IPS-18a (cell line): Measurements from ENCODE around the gene LDHAL6B.

Experiments used
- H3K27ac ChIP-seq: one replicate; pipeline ENCODE4 v1.5.1; 2013; ENCODE audit warnings: low read length
- H3K27me3 ChIP-seq: one replicate; pipeline ENCODE4 v1.6.1; 2013; ENCODE audit warnings: mild to moderate bottlenecking, low read length; ENCODE audit not compliant: control insufficient read depth, insufficient read depth
- H3K36me3 ChIP-seq: one replicate; pipeline ENCODE4 v1.6.1; 2013; ENCODE audit warnings: low read depth, low read length; ENCODE audit not compliant: control insufficient read depth
- H3K4me1 ChIP-seq: one replicate; pipeline ENCODE4 v1.6.1; 2013; ENCODE audit warnings: low read depth, low read length; ENCODE audit not compliant: control insufficient read depth
- H3K4me3 ChIP-seq: one replicate; pipeline ENCODE4 v1.5.1; 2013; ENCODE audit warnings: low read length
- H3K9ac ChIP-seq: one replicate; pipeline ENCODE4 v1.6.1; 2013; ENCODE audit warnings: mild to moderate bottlenecking, low read length, moderate library complexity
- H3K9me3 ChIP-seq: one replicate; pipeline ENCODE4 v1.6.1; 2013; ENCODE audit warnings: low read depth, low read length; ENCODE audit not compliant: control insufficient read depth

LDHAL6B gene

GRCh38 chr15:59222906-59223550, 16.4 kb downstream of the LDHAL6B start:
- H3K4me1 ChIP-seq, result no peaks in the 10 kb centered on the region
- H3K27me3 ChIP-seq, result no peaks in the 10 kb centered on the region
- no peak overlapping the region for H3K27ac ChIP-seq
- peaks cover 39% of the 10 kb centered on the region for H3K36me3 ChIP-seq
- no peaks in the 10 kb centered on the region for H3K9me3 ChIP-seq
- H3K4me3 ChIP-seq, result no peak overlapping the region
- H3K9ac ChIP-seq, result no peak overlapping the region

- Histone ChIP-seq H3K4me1 (no peaks in the 10 kb centered on the region), H3K36me3 (peaks cover 38% of the 10 kb centered on the region), H3K4me3 (no peak overlapping the region), H3K9ac (no peak overlapping the region), H3K27ac (no peak overlapping the region), H3K9me3 (no peaks in the 10 kb centered on the region), H3K27me3 (no peaks in the 10 kb centered on the region)
These were observed 17.1 kb downstream of the LDHAL6B start for GRCh38 chr15:59223736-59224135.

GRCh38 chr15:59224474-59224873, 17.8 kb downstream of the LDHAL6B start:
- H3K27ac ChIP-seq, result no peak overlapping the region
- H3K4me1 ChIP-seq, result no peaks in the 10 kb centered on the region
- H3K27me3 ChIP-seq, result no peaks in the 10 kb centered on the region
- no peak overlapping the region for H3K4me3 ChIP-seq
- no peak overlapping the region for H3K9ac ChIP-seq
- no peaks in the 10 kb centered on the region for H3K9me3 ChIP-seq
- H3K36me3 ChIP-seq, result peaks cover 36% of the 10 kb centered on the region

- no peaks in the 10 kb centered on the region for H3K9me3 ChIP-seq
- H3K27ac ChIP-seq, result no peak overlapping the region
- no peaks in the 10 kb centered on the region for H3K4me1 ChIP-seq
- H3K4me3 ChIP-seq, result no peak overlapping the region
- no peaks in the 10 kb centered on the region for H3K27me3 ChIP-seq
- peaks cover 25% of the 10 kb centered on the region for H3K36me3 ChIP-seq
- no peak overlapping the region for H3K9ac ChIP-seq
These were observed 20.4 kb downstream of the LDHAL6B start for GRCh38 chr15:59227021-59227420.

GRCh38 chr15:59229015-59229414, 22.4 kb downstream of the LDHAL6B start:
- Histone ChIP-seq H3K9me3 (no peaks in the 10 kb centered on the region), H3K4me1 (no peaks in the 10 kb centered on the region), H3K4me3 (no peak overlapping the region), H3K9ac (no peak overlapping the region), H3K27ac (no peak overlapping the region), H3K27me3 (no peaks in the 10 kb centered on the region), H3K36me3 (peaks cover 9% of the 10 kb centered on the region)

- Histone ChIP-seq H3K27ac (no peak overlapping the region), H3K4me3 (no peak overlapping the region), H3K9ac (no peak overlapping the region), H3K27me3 (no peaks in the 10 kb centered on the region), H3K36me3 (peaks cover 7% of the 10 kb centered on the region), H3K4me1 (no peaks in the 10 kb centered on the region), H3K9me3 (no peaks in the 10 kb centered on the region)
These were observed 22.8 kb downstream of the LDHAL6B start for GRCh38 chr15:59229453-59229852.

GRCh38 chr15:59230531-59231055, 23.9 kb downstream of the LDHAL6B start:
- H3K9ac ChIP-seq, result no peak overlapping the region
- H3K9me3 ChIP-seq, result no peaks in the 10 kb centered on the region
- H3K27me3 ChIP-seq, result no peaks in the 10 kb centered on the region
- H3K4me1 ChIP-seq, result no peaks in the 10 kb centered on the region
- no peaks in the 10 kb centered on the region for H3K36me3 ChIP-seq
- no peak overlapping the region for H3K4me3 ChIP-seq
- H3K27ac ChIP-seq, result no peak overlapping the region

- no peak overlapping the region for H3K27ac ChIP-seq
- no peak overlapping the region for H3K9ac ChIP-seq
- H3K9me3 ChIP-seq, result no peaks in the 10 kb centered on the region
- H3K4me3 ChIP-seq, result no peak overlapping the region
- no peaks in the 10 kb centered on the region for H3K36me3 ChIP-seq
- H3K4me1 ChIP-seq, result peaks cover 9% of the 10 kb centered on the region
- no peaks in the 10 kb centered on the region for H3K27me3 ChIP-seq
These were observed 25.8 kb downstream of the LDHAL6B start for GRCh38 chr15:59232476-59232875.

- Histone ChIP-seq H3K27ac (no peak overlapping the region), H3K4me1 (peaks cover 17% of the 10 kb centered on the region), H3K36me3 (no peaks in the 10 kb centered on the region), H3K9me3 (no peaks in the 10 kb centered on the region), H3K9ac (no peak overlapping the region), H3K4me3 (no peak overlapping the region), H3K27me3 (no peaks in the 10 kb centered on the region)
These were observed 29.8 kb downstream of the LDHAL6B start for GRCh38 chr15:59236394-59236793.

- peaks cover 17% of the 10 kb centered on the region for H3K4me1 ChIP-seq
- no peaks in the 10 kb centered on the region for H3K27me3 ChIP-seq
- H3K27ac ChIP-seq, result no peak overlapping the region
- H3K36me3 ChIP-seq, result no peaks in the 10 kb centered on the region
- no peaks in the 10 kb centered on the region for H3K9me3 ChIP-seq
- no peak overlapping the region for H3K9ac ChIP-seq
- no peak overlapping the region for H3K4me3 ChIP-seq
These were observed 30.6 kb downstream of the LDHAL6B start for GRCh38 chr15:59237119-59237855.

- H3K27me3 ChIP-seq, result no peaks in the 10 kb centered on the region
- H3K4me3 ChIP-seq, result no peak overlapping the region
- no peaks in the 10 kb centered on the region for H3K9me3 ChIP-seq
- H3K36me3 ChIP-seq, result no peaks in the 10 kb centered on the region
- H3K4me1 ChIP-seq, result peaks cover 17% of the 10 kb centered on the region
- H3K9ac ChIP-seq, result no peak overlapping the region
- H3K27ac ChIP-seq, result no peak overlapping the region
These were observed 31.3 kb downstream of the LDHAL6B start for GRCh38 chr15:59237924-59238331.

- H3K36me3 ChIP-seq, result no peaks in the 10 kb centered on the region
- H3K4me1 ChIP-seq, result peaks cover 17% of the 10 kb centered on the region
- H3K4me3 ChIP-seq, result no peak overlapping the region
- no peak overlapping the region for H3K9ac ChIP-seq
- no peak overlapping the region for H3K27ac ChIP-seq
- H3K9me3 ChIP-seq, result no peaks in the 10 kb centered on the region
- H3K27me3 ChIP-seq, result no peaks in the 10 kb centered on the region
These were observed 33.4 kb downstream of the LDHAL6B start for GRCh38 chr15:59240036-59240435.
